ENCODE results near the gene CSMD2. TPM values are rescaled to one million over a fixed set of nuclear protein-coding genes. Genes with fewer than 3 reads are reported as not detected.
A peak's percentile ranks its signal among the peaks of the same experiment; 100 is the strongest.

CSMD2 gene
- total RNA-seq, 4 donors from 2014 or later: 0.09 to 0.20 TPM; not detected in 2

- TF ChIP-seq CTCF (IDR thresholded peaks at IDR 0.05 in 4 of 5, conservative IDR thresholded peaks at IDR 0.05 in 1 of 5): no peak
- no peak for TF ChIP-seq POLR2A (IDR thresholded peaks at IDR 0.05)
- in situ Hi-C loops (cut with MboI; ENCODE audit: low sequenced_read_pairs in 4 of 4): loop anchor here (10.0 to 25.0 kb wide), 3 partner anchors 527 to 1109 kb away; partner anchors contain the start of gene CSMD2 (in 1 of the 4)
- DNase-seq (no peak), ATAC-seq (no peak)
- no peak overlapping the region for H3K27ac ChIP-seq
- H3K4me1 ChIP-seq: no peaks in the 10 kb centered on the region
- H3K9me3 ChIP-seq: no peaks in the 10 kb centered on the region
- intact Hi-C loops (cut with DNase I; ENCODE audit: low total_unique reads): no loop called here
- no peaks in the 10 kb centered on the region for H3K36me3 ChIP-seq
- H3K27me3 ChIP-seq: no peaks in the 10 kb centered on the region
- no peak overlapping the region for H3K4me3 ChIP-seq
These were observed 529.6 kb downstream of the CSMD2 start for GRCh38 chr1:33635336-33636012.

GRCh38 chr1:33634806-33635205, 530.2 kb downstream of the CSMD2 start:
- no peaks in the 10 kb centered on the region for H3K36me3 ChIP-seq
- no peak for DNase-seq
- no peaks in the 10 kb centered on the region for H3K4me1 ChIP-seq
- no peak overlapping the region for H3K27ac ChIP-seq
- intact Hi-C loops (cut with DNase I; ENCODE audit: low total_unique reads) (loop anchor here (5.0 kb wide), 1 partner anchor 527 kb away; no protein-coding TSS in a partner anchor), in situ Hi-C loops (cut with MboI; ENCODE audit: low sequenced_read_pairs in 4 of 4) (loop anchor here (10.0 to 25.0 kb wide), 3 partner anchors 527 to 1110 kb away; partner anchors contain the start of gene CSMD2 (in 1 of the 4))
- TF ChIP-seq CTCF (IDR thresholded peaks at IDR 0.05 in 4 of 5, conservative IDR thresholded peaks at IDR 0.05 in 1 of 5) (peak in 4 of 5 experiments; percentile 33 to 54 (median 50)), POLR2A (IDR thresholded peaks at IDR 0.05) (no peak)
- H3K9me3 ChIP-seq: no peaks in the 10 kb centered on the region
- peak; percentile 37 to 43 for ATAC-seq
- H3K27me3 ChIP-seq: no peaks in the 10 kb centered on the region
- H3K4me3 ChIP-seq: no peak overlapping the region

GRCh38 chr1:33634143-33634542, 530.9 kb downstream of the CSMD2 start:
- TF ChIP-seq POLR2A (IDR thresholded peaks at IDR 0.05): no peak
- TF ChIP-seq CTCF (IDR thresholded peaks at IDR 0.05 in 4 of 5, conservative IDR thresholded peaks at IDR 0.05 in 1 of 5): no peak
- ATAC-seq: no peak
- intact Hi-C loops (cut with DNase I; ENCODE audit: low total_unique reads): loop anchor here (5.0 kb wide), 1 partner anchor 528 kb away; no protein-coding TSS in a partner anchor

GRCh38 chr1:33633019-33633801, 531.8 kb downstream of the CSMD2 start:
- Histone ChIP-seq H3K27me3 (no peaks in the 10 kb centered on the region), H3K36me3 (no peaks in the 10 kb centered on the region), H3K27ac (no peak overlapping the region), H3K4me1 (no peaks in the 10 kb centered on the region), H3K9me3 (no peaks in the 10 kb centered on the region), H3K4me3 (no peak overlapping the region)
- TF ChIP-seq CTCF (IDR thresholded peaks at IDR 0.05 in 4 of 5, conservative IDR thresholded peaks at IDR 0.05 in 1 of 5) (peak; percentile 62 to 96 (median 81)), POLR2A (IDR thresholded peaks at IDR 0.05) (no peak)
- ATAC-seq (peak; percentile 87 to 94), DNase-seq (peak; percentile 72 to 79)
- intact Hi-C loops (cut with DNase I; ENCODE audit: low total_unique reads) (loop anchor here (2.0 to 5.0 kb wide), 2 partner anchors 529 to 1110 kb away; no protein-coding TSS in a partner anchor), in situ Hi-C loops (cut with MboI; ENCODE audit: low sequenced_read_pairs in 4 of 4) (loop anchor here (10.0 to 25.0 kb wide), 3 partner anchors 529 to 1112 kb away; partner anchors contain the start of gene CSMD2 (in 1 of the 4))

More at GRCh38 chr1:33634143-33634542, 530.9 kb downstream of the CSMD2 start:
- no peak overlapping the region for H3K27ac ChIP-seq
- in situ Hi-C loops (cut with MboI; ENCODE audit: low sequenced_read_pairs in 4 of 4): loop anchor here (10.0 to 25.0 kb wide), 3 partner anchors 528 to 1111 kb away; partner anchors contain the start of gene CSMD2 (in 1 of the 4)
- no peaks in the 10 kb centered on the region for H3K4me1 ChIP-seq
- H3K9me3 ChIP-seq: no peaks in the 10 kb centered on the region
- no peaks in the 10 kb centered on the region for H3K36me3 ChIP-seq
- no peak overlapping the region for H3K4me3 ChIP-seq
- H3K27me3 ChIP-seq: no peaks in the 10 kb centered on the region
- no peak for DNase-seq

Data from gastrocnemius medialis (tissue), 4 donors.